ENCODE results near the gene CCDC138.

Gene CCDC138

GRCh38 chr2:108923736-108924579 lies 137.4 kb downstream of the CCDC138 start:
- no peak for DNase-seq
- peaks cover 5% of the 10 kb centered on the region for H3K4me1 Mint-ChIP-seq (ENCODE audit: low read depth)
- H3K27ac Mint-ChIP-seq = no peak overlapping the region
- H3K9me3 Mint-ChIP-seq = no peaks in the 10 kb centered on the region
- H3K36me3 Mint-ChIP-seq (ENCODE audit: low read depth) = no peaks in the 10 kb centered on the region
- no peaks in the 10 kb centered on the region for H3K27me3 Mint-ChIP-seq
- H3K4me3 Mint-ChIP-seq = no peak overlapping the region

- Mint-ChIP-seq H3K27me3 (no peaks in the 10 kb centered on the region), H3K36me3 (ENCODE audit: low read depth) (no peaks in the 10 kb centered on the region), H3K4me3 (no peak overlapping the region), H3K4me1 (ENCODE audit: low read depth) (peaks cover 5% of the 10 kb centered on the region), H3K9me3 (no peaks in the 10 kb centered on the region), H3K27ac (no peak overlapping the region)
- no peak for DNase-seq
These were observed 138.1 kb downstream of the CCDC138 start for GRCh38 chr2:108924580-108925251.

- Mint-ChIP-seq H3K36me3 (ENCODE audit: low read depth) (no peaks in the 10 kb centered on the region), H3K4me1 (ENCODE audit: low read depth) (peaks cover 5% of the 10 kb centered on the region), H3K27me3 (no peaks in the 10 kb centered on the region), H3K27ac (no peak overlapping the region), H3K9me3 (no peaks in the 10 kb centered on the region), H3K4me3 (no peak overlapping the region)
- DNase-seq = no peak
These were observed 138.7 kb downstream of the CCDC138 start for GRCh38 chr2:108925286-108925685.

GRCh38 chr2:108925735-108926134 lies 139.2 kb downstream of the CCDC138 start:
- Mint-ChIP-seq H3K4me3 (no peak overlapping the region), H3K9me3 (no peaks in the 10 kb centered on the region), H3K36me3 (ENCODE audit: low read depth) (no peaks in the 10 kb centered on the region), H3K27ac (no peak overlapping the region), H3K4me1 (ENCODE audit: low read depth) (peaks cover 5% of the 10 kb centered on the region), H3K27me3 (no peaks in the 10 kb centered on the region)
- no peak for DNase-seq

Measured in activated T-cell treated with anti-CD3 and anti-CD28 coated beads, Interleukin-2, amount 50 U/mL, for 24 hours (primary cell).